HUES64 (cell line): ENCODE data around the gene CNPY4.

Experiments used
- H3K27ac ChIP-seq: 2 replicates; pipeline ENCODE4 v1.7.0; 2013; ENCODE audit warnings: low read depth, low read length, inconsistent platforms
- H3K27me3 ChIP-seq: 2 replicates; pipeline ENCODE4 v1.6.1; 2013; ENCODE audit warnings: mild to moderate bottlenecking, low read length; ENCODE audit not compliant: insufficient read depth
- H3K36me3 ChIP-seq: 2 replicates; pipeline ENCODE4 v1.6.1; 2013; ENCODE audit warnings: mild to moderate bottlenecking, low read length; ENCODE audit not compliant: insufficient read depth
- H3K4me1 ChIP-seq: 2 replicates; pipeline ENCODE4 v1.6.1; 2013; ENCODE audit warnings: mild to moderate bottlenecking, low read length, moderate library complexity; ENCODE audit not compliant: insufficient read depth
- H3K4me3 ChIP-seq: 2 replicates; pipeline ENCODE4 v1.5.1; 2013; ENCODE audit warnings: mild to moderate bottlenecking, low read length, moderate library complexity
- H3K9ac ChIP-seq: 2 replicates; pipeline ENCODE4 v1.6.1; 2013; ENCODE audit warnings: mild to moderate bottlenecking, low read depth, low read length
- H3K9me3 ChIP-seq: 2 replicates; pipeline ENCODE4 v1.6.1; 2013; ENCODE audit warnings: low read depth, low read length; ENCODE audit not compliant: insufficient read depth
- WGBS: fragments of 150-250, 120-280 bp; methylation state at CpG from one replicate; pipeline ENCODE4 v1.1.7; 2013; ENCODE audit warnings: missing lambda C conversion rate; 5-methylcytosine and 5-hydroxymethylcytosine counted together

Gene CNPY4

GRCh38 chr7:100106633-100107032, 12.8 kb upstream of the CNPY4 start:
- no peak overlapping the region for H3K27ac ChIP-seq
- no peaks in the 10 kb centered on the region for H3K9me3 ChIP-seq
- WGBS = 92% methylated on average over 17 of the region's 17 CpGs
- H3K36me3 ChIP-seq = peaks cover 66% of the 10 kb centered on the region
- no peak overlapping the region for H3K9ac ChIP-seq
- H3K27me3 ChIP-seq = no peaks in the 10 kb centered on the region
- peaks cover 5% of the 10 kb centered on the region for H3K4me1 ChIP-seq
- H3K4me3 ChIP-seq = no peak overlapping the region

GRCh38 chr7:100107125-100107737, 12.2 kb upstream of the CNPY4 start:
- Histone ChIP-seq H3K27ac (no peak overlapping the region), H3K9ac (no peak overlapping the region)

GRCh38 chr7:100107890-100108289, 11.5 kb upstream of the CNPY4 start:
- H3K27ac ChIP-seq = no peak overlapping the region
- H3K4me3 ChIP-seq = no peak overlapping the region
- no peaks in the 10 kb centered on the region for H3K9me3 ChIP-seq
- H3K27me3 ChIP-seq = no peaks in the 10 kb centered on the region
- WGBS = 94% methylated on average over 11 of the region's 11 CpGs
- no peaks in the 10 kb centered on the region for H3K4me1 ChIP-seq
- peaks cover 76% of the 10 kb centered on the region for H3K36me3 ChIP-seq
- no peak overlapping the region for H3K9ac ChIP-seq

More at GRCh38 chr7:100107125-100107737, 12.2 kb upstream of the CNPY4 start:
- Histone ChIP-seq H3K4me1 (peaks cover 5% of the 10 kb centered on the region), H3K4me3 (no peak overlapping the region), H3K27me3 (no peaks in the 10 kb centered on the region), H3K9me3 (no peaks in the 10 kb centered on the region), H3K36me3 (peaks cover 71% of the 10 kb centered on the region)
- WGBS = 95% methylated on average over 25 of the region's 25 CpGs

GRCh38 chr7:100109521-100110163, 9.8 kb upstream of the CNPY4 start:
- WGBS = 88% methylated on average over 12 of the region's 12 CpGs
- no peaks in the 10 kb centered on the region for H3K27me3 ChIP-seq
- H3K4me3 ChIP-seq = no peak overlapping the region
- H3K36me3 ChIP-seq = peaks cover 82% of the 10 kb centered on the region
- H3K9ac ChIP-seq = no peak overlapping the region
- H3K9me3 ChIP-seq = no peaks in the 10 kb centered on the region
- H3K4me1 ChIP-seq = no peaks in the 10 kb centered on the region
- no peak overlapping the region for H3K27ac ChIP-seq

GRCh38 chr7:100111156-100111555, 8.3 kb upstream of the CNPY4 start:
- Histone ChIP-seq H3K36me3 (peaks cover 72% of the 10 kb centered on the region), H3K9me3 (no peaks in the 10 kb centered on the region), H3K4me3 (no peak overlapping the region), H3K27me3 (no peaks in the 10 kb centered on the region), H3K27ac (no peak overlapping the region), H3K9ac (no peak overlapping the region), H3K4me1 (no peaks in the 10 kb centered on the region)
- WGBS = 95% methylated on average over 7 of the region's 7 CpGs

GRCh38 chr7:100111914-100112313, 7.5 kb upstream of the CNPY4 start:
- 95% methylated on average over 13 of the region's 13 CpGs for WGBS
- no peaks in the 10 kb centered on the region for H3K27me3 ChIP-seq
- H3K36me3 ChIP-seq = peaks cover 70% of the 10 kb centered on the region
- H3K4me1 ChIP-seq = no peaks in the 10 kb centered on the region
- H3K27ac ChIP-seq = no peak overlapping the region
- no peak overlapping the region for H3K9ac ChIP-seq
- no peaks in the 10 kb centered on the region for H3K9me3 ChIP-seq
- H3K4me3 ChIP-seq = no peak overlapping the region

- Histone ChIP-seq H3K9ac (no peak overlapping the region), H3K9me3 (no peaks in the 10 kb centered on the region), H3K4me3 (no peak overlapping the region), H3K4me1 (no peaks in the 10 kb centered on the region), H3K36me3 (peaks cover 42% of the 10 kb centered on the region), H3K27me3 (no peaks in the 10 kb centered on the region), H3K27ac (no peak overlapping the region)
- 98% methylated on average over 7 of the region's 7 CpGs for WGBS
These were observed 4.4 kb upstream of the CNPY4 start for GRCh38 chr7:100115026-100115425.

- 17% methylated on average over 17 of the region's 18 CpGs for WGBS
- H3K27ac ChIP-seq = peak overlapping the region; percentile 85
- H3K4me1 ChIP-seq = peaks cover 7% of the 10 kb centered on the region; the same call in 1 of the 2 replicates
- peak overlapping the region; percentile 97 for H3K9ac ChIP-seq
- H3K27me3 ChIP-seq = no peaks in the 10 kb centered on the region
- H3K4me3 ChIP-seq = peak overlapping the region; percentile 92
- no peaks in the 10 kb centered on the region for H3K9me3 ChIP-seq
- peaks cover 11% of the 10 kb centered on the region for H3K36me3 ChIP-seq
These were observed 904 bp upstream of the CNPY4 start for GRCh38 chr7:100118388-100119071.

- WGBS = 16% methylated on average over 19 of the region's 19 CpGs
These were observed 717 bp downstream of the CNPY4 start for GRCh38 chr7:100119970-100120732.

GRCh38 chr7:100120733-100121036, 1.3 kb downstream of the CNPY4 start:
- H3K4me3 ChIP-seq = peak overlapping the region; percentile 92
- no peaks in the 10 kb centered on the region for H3K27me3 ChIP-seq
- H3K36me3 ChIP-seq = peaks cover 10% of the 10 kb centered on the region; the same call in 1 of the 2 replicates
- H3K9me3 ChIP-seq = no peaks in the 10 kb centered on the region
- H3K4me1 ChIP-seq = peaks cover 7% of the 10 kb centered on the region; the same call in 1 of the 2 replicates
- no peak overlapping the region for H3K9ac ChIP-seq
- H3K27ac ChIP-seq = no peak overlapping the region
- WGBS = 58% methylated on average over 1 of the region's 1 CpG

More at GRCh38 chr7:100119970-100120732, 717 bp downstream of the CNPY4 start:
- Histone ChIP-seq H3K9ac (peak overlapping the region; percentile 97), H3K36me3 (peaks cover 9% of the 10 kb centered on the region; the same call in 1 of the 2 replicates), H3K4me3 (peak overlapping the region; percentile 92), H3K27ac (peak overlapping the region; percentile 85; the same call in 1 of the 2 replicates), H3K4me1 (peaks cover 7% of the 10 kb centered on the region; the same call in 1 of the 2 replicates), H3K27me3 (no peaks in the 10 kb centered on the region), H3K9me3 (no peaks in the 10 kb centered on the region)

- WGBS = 65% methylated on average over 13 of the region's 13 CpGs
- Histone ChIP-seq H3K4me3 (no peak overlapping the region), H3K36me3 (peaks cover 6% of the 10 kb centered on the region; the same call in 1 of the 2 replicates), H3K4me1 (peaks cover 7% of the 10 kb centered on the region; the same call in 1 of the 2 replicates), H3K27me3 (no peaks in the 10 kb centered on the region), H3K9me3 (no peaks in the 10 kb centered on the region), H3K27ac (no peak overlapping the region), H3K9ac (no peak overlapping the region)
These were observed 2.6 kb downstream of the CNPY4 start for GRCh38 chr7:100122067-100122466.
